HG03280 (cell line): Measurements from ENCODE around the gene PGBD4.
A peak's percentile ranks its signal among the peaks of the same experiment; 100 is the strongest.

ENCODE experiments used
- ATAC-seq: cut with Tn5 transposase; IDR thresholded peaks from one replicate; pipeline ENCODE4 v1.9.1; 2021; ENCODE audit warnings: mild to moderate bottlenecking, moderate library complexity; ENCODE audit not compliant: unreplicated experiment

PGBD4 gene

DNA sequence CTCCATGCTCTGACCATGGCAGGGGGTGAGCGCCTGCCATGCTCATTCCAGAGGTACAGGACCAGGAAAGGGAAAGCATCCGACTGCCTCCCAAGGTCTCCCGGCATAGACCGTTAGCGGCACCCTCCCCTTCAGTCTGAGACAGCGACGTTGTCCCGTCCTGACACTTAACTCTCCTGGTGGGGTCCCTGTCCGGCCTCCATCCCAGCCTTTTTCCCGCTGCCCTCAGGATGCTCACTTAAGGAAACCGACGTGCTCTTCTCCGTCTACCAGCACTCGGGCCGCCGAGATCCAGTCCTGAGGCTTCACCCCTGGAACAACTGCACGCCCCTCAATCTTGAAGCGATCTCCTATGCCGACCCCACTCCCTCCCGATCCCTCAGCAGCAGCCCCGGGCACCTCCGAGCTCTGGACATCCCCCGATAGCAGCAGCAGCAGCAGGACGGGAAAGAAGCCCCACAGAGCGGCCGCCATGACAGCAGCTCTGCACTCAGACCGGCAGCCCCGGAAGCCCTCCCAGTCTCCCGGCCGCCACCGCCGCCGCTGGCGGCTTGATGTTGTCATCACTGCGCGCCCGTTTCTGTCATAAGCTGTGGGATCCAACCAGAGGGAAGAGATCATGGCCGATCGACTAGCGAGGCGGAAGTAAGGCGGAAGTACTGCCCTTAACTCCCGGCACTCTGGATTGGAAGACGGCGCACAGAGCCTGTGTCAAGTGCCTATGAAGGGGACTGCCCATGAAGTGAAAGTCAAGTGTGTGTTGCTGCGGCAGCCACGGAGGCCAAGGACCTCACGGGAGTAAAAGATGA is at the start of gene PGBD4, which contains the start of gene EMC7:
TSS of gene PGBD4 (plus strand) at position 718 of the 809 bp plus-strand sequence. CDS start 449 bp downstream, outside the sequence.
TSS of gene EMC7 (minus strand) at position 497 of the 809 bp plus-strand sequence. CDS start at position 474, 23 bp downstream.
- ATAC-seq: peak; percentile 99

DNA sequence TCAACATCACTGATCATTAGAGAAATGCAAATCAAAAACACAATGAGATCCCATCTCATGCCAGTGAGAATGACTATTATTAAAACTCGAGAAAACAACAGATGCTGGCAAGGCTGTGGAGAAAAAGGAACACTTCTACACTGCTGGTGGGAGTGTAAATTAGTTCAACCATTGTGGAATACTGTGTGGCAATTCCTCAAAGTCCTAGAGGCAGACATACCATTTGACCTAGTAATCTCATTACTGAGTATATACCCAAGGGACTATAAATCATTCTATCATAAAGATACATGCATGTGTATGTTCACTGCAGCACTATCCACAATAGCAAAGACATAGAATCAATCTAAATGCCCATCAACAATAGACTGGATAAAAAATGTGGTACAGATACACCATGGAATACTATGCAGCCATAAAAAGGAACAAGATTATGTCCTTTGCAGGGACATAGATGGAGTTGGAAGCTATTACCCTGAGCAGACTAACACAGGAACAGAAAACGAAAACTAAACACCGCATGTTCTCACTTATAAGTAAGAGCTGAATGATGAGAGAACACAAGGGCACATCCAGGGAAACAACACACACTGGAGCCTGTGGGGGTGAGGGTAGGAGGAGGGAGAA is 47.7 kb upstream of the PGBD4 start:
- ATAC-seq: no peak

DNA sequence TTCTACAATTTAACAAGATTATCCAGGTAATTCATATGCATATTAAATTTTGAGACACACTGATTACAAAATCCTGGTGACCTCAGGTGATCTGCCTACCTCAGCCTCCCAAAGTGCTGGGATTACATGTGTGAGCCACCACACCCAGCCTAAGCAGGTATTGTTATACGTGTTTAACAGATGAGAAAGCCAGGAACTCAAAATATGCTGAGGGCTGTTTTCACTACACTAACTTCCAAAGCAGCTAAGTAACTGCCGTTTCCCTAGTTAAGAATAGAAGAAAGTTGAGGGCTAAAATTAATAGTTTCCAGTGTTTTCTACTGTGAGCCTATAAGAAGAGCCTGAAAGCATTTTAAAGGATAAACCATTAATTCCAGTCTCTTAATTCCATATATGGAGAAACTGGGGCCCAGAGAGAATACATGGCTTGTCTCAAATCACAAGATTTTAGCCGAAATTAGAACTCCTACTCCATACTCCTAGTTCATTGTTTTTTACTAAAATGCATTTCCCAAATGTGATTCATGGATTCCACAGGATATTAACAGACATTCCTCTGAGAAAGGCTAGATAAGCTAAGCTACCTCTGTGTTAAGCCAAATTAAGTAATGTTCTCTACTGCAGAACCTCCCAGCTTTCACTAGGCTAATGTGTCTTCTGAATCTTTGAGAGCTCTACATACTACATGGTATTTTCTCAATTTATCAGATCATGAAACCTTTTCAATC is 45.9 kb upstream of the PGBD4 start:
- no peak for ATAC-seq

GRCh38 chr15:34056911-34057310 is 45.0 kb upstream of the PGBD4 start:
- ATAC-seq: no peak

GRCh38 chr15:34059476-34059875 is 42.4 kb upstream of the PGBD4 start:
- ATAC-seq: no peak

- no peak for ATAC-seq
These were observed 41.9 kb upstream of the PGBD4 start for GRCh38 chr15:34059946-34060345.

GRCh38 chr15:34064438-34064837 is 37.4 kb upstream of the PGBD4 start:
- no peak for ATAC-seq

- no peak for ATAC-seq
These were observed 36.6 kb upstream of the PGBD4 start for GRCh38 chr15:34065261-34065660.

- ATAC-seq: no peak
These were observed 35.9 kb upstream of the PGBD4 start for GRCh38 chr15:34065941-34066340.

GRCh38 chr15:34070003-34070402 is 31.9 kb upstream of the PGBD4 start:
- no peak for ATAC-seq

DNA sequence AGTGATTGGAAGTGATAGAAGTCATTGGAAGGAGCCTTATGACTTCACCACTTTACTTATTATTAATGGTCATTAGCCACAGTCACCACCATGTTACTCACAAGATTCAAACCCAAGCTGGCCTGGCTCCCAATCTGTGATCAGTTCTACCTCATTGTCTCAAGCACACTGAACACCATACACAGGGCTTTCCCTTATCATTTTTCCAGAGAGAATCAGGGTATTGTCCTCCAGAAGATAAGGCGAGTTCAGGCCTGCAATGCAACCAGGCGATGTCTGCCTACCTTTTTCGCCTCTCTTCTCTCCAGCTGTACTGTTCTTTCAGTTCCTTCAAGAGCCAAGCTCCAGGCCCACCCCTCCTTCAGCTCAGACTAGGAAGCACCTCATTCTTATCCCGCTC is 25.1 kb upstream of the PGBD4 start:
- ATAC-seq: no peak

- no peak for ATAC-seq
These were observed 23.0 kb upstream of the PGBD4 start for GRCh38 chr15:34078900-34079299.

DNA sequence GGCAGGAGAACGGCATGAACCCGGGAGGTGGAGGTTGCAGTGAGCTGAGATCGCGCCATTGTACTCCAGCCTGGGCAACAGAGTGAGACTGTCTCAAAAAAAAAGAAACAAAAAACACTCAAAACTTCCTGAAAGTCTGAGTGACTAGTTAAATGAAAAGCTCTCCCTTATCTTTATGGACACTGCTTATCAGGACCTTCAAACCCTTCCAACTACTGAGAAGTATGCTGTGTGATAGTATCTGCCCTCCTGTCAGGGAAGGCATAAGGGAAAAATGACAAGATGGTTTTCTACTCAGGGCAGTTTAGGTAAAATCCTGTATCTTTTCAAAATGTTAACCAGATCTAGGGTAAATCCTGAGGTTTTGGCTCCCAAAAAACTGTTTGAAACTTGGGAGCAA is 22.0 kb upstream of the PGBD4 start:
- no peak for ATAC-seq

DNA sequence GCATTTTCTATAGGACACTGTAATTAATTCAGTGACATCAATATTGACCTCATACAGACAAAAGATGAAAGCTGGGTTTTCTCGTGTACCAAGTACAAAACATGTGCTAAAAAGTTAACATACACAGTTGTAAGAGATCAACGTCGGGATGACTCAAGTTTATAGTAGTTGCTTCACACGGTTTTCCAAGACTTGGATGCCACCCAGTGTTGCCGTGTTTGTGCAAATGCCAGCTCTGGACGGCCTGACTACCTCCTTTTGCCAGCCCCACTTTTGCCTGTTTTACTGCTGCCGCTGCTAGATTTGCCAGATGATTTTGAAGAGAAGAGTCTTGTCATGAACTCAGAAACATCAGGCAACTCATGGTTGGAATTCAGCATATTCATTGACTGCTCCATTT is 17.8 kb upstream of the PGBD4 start:
- ATAC-seq: no peak

DNA sequence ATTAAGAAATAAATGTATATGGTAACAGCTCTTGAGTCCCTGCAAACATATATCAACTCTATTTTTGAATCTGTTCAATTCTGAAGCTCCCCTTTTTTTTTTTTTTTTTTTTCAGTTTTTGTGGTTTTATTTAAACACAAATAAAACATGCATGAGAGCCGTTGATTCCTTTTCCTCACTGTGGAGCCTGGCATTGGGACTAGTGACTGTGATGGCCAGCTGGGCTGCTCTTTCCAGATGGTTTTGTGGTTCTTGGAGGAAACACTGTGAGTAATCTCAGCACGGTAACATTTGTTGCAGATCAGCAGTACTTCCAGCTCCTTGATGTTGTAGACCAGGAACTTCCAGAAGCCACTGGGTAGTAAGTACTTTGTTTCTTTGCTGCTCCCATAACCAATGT is 16.1 kb upstream of the PGBD4 start:
- ATAC-seq: no peak

GRCh38 chr15:34099914-34100313 is 2.0 kb upstream of the PGBD4 start:
- ATAC-seq: no peak

DNA sequence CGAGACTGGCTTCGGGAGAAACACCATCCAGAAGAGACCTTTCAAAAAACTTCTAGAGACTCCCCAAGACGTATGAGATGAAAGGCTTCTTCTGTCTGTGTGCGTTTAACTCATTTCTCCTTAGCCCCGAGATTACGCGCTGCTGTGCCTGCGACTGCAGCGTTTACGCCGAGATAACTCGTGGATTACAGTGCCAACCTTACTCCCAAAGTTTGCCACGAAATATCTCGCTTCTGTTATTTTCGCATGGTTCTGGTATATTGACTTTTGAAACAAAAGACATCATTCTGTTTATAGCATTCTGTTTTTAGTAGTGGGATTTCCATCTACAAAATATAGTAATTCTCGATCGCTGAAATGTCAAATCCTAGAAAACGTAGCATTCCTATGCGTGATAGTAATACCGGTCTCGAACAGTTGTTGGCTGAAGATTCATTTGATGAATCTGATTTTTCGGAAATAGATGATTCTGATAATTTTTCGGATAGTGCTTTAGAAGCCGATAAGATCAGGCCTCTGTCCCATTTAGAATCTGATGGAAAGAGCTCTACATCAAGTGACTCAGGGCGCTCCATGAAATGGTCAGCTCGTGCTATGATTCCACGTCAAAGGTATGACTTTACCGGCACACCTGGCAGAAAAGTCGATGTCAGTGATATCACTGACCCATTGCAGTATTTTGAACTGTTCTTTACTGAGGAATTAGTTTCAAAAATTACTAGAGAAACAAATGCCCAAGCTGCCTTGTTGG is 467 bp downstream of the PGBD4 start:
- ATAC-seq: peak; percentile 13

GRCh38 chr15:34106423-34106822 is 4.5 kb downstream of the PGBD4 start:
- no peak for ATAC-seq

DNA sequence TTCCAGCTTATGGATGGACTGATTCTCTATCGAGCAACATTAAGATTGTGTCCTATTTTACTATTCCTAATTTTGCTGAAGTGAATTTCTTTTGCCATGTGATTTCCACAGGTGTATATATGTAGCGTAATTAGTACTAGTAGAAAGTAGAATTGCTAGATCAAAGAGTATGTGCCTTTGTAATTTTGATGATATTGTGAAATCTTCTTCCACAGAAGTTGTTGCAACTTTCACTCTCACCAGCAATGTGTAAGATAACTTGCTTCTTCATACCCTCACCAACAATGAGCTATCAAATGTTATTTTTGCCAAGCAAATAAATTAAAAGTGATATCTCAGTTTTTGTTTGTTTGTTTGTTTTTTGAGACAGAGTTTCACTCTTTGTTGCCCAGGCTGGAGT is 5.4 kb downstream of the PGBD4 start:
- no peak for ATAC-seq

DNA sequence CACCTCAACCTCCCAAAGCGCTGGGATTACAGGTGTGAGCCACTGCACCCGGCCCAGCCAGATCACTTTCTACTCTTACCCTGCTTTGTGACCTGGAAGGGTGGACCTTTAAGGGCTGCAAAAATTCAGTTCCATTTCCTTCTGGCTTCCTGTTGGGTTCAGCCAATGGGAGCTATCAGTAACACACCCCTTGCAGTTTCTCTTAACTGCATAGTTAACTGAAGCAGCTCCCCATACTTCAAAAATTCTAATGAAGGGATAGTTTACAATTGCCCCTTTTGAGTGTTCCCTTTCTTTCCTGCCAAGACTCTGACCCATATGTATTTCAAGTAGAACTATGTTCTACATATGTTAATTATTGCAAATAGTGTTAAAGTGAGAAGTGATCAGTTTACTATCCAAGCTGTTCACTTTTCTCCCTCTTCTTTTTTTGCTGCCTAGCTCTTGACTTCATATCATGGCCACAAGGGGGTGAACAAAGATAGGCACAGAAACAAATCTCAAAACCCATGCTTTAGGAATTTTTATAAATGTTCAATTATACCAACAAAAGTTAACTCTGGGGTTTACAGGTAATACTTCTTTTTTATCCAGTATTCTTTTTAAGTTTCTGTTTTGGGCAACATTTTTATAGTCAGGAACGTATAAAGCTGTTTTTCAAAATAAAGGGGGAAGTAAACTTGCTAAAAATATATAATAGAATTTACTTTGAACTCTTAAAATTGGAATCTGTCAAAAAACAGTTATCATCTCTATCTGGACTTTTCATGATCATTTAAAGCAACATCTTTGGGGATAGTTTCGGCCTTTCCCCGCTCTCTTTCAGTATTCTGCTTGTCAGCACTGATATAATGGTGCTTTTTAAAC is 8.1 kb downstream of the PGBD4 start:
- ATAC-seq: no peak
